ENCODE results near the gene TCP11L1. TPM values are rescaled to one million over a fixed set of nuclear protein-coding genes. Genes with fewer than 3 reads are reported as not detected.

The TCP11L1 gene, protein sequence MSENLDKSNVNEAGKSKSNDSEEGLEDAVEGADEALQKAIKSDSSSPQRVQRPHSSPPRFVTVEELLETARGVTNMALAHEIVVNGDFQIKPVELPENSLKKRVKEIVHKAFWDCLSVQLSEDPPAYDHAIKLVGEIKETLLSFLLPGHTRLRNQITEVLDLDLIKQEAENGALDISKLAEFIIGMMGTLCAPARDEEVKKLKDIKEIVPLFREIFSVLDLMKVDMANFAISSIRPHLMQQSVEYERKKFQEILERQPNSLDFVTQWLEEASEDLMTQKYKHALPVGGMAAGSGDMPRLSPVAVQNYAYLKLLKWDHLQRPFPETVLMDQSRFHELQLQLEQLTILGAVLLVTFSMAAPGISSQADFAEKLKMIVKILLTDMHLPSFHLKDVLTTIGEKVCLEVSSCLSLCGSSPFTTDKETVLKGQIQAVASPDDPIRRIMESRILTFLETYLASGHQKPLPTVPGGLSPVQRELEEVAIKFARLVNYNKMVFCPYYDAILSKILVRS
- total RNA-seq: 25.2 and 36.1 TPM in 2 replicates

DNA sequence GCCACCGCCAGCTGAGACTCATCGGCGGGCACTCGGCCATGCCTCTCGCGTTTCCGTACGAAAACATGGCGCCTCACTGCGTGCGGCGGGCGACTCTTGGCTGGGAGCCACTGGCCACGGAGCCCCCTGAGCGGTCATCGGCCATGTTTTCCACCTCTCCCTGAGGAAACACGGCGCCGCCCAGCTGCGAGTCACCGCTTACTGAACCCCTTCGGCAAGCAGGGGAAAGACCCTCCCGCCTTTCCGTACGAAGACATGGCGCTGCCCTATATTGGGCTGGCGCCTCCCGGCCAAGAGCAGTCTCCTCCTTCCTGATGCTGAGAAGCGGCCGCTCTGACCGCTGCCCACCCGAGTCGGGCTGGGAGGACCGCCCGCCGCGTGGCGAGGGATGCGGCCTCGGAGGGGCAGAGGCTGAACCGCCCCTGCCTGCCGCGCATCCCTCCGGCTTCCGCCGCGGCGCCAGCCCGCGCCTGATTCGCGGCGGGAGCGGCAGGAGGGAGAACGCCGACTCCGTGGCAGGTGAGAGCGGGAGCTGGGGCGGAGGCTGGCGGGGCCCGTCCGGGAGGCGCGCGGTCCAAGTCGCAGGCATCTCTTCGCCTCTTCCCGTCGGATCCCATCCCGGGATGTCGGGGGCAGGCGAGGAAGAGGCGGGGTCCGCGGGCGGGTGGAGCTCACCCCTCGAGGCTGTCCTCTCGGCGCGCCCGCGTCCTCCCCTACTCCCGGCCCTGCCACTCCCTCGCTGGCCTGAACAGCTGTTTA is at the start of gene TCP11L1:
Gene TCP11L1, plus strand, starts transcription at position 299 of the 759 bp plus-strand sequence. CDS start 4,202 bp downstream, outside the sequence.

DNA sequence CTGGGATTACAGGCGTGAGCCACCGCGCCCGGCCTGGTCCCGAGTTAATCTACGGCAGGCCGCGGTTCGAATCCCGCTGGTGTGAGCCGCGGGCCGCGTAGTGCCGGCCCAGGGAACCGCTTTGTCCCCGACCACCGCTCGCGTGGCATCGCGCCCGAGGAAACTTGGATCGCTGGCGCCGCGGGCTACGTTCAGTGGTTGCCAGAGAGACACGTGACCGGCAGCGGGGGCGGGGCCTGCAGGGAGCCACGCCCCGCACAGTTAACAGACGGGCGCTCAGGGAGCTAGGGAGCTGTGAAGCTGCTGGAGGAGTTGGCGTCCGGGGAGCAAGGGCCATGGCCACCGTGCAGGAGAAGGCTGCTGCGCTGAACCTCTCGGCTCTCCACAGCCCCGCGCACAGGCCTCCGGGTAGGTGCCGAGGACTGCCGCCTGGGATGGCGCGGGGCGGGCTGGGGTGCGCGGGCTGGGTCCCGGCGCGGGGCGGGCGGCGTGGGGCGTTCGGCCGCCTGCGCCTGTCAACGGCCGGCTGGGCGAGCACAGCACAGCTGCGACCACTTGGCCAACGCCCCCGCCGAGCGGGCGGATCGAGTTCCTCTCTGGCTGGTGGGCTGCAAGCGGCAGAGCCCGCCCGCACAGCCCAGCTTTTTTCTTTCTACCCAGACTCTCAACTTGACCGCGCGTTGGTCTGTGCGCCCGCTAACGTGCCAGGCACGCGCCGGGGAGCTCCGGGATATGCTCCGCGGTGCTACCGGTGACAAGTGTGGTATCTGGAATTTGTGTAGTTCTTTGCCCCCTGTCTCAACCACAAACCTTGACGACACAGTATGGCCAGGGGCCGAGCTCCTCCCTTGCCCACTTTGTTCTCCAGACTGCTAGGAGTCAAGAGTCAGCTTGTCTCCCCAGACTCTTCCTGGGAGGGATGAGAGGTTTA is 23.5 kb upstream of the TCP11L1 start, which contains the start of gene DEPDC7:
Gene DEPDC7, plus strand, starts transcription at position 258 of the 931 bp plus-strand sequence. Its CDS starts 78 bp downstream, at position 336.

Other genes with a start within 250 kb of the TCP11L1 start
- not detected in 2 replicates for gene CCDC73, start 244.9 kb upstream of the TCP11L1 start, total RNA-seq
- under 0.01 and 0.09 TPM in 2 replicates for gene PRRG4, start 209.6 kb upstream of the TCP11L1 start, total RNA-seq
- 16.6 and 35.5 TPM in 2 replicates for gene QSER1, start 146.8 kb upstream of the TCP11L1 start, total RNA-seq
- 6.5 and 8.9 TPM in 2 replicates for gene DEPDC7, start 23.7 kb upstream of the TCP11L1 start, total RNA-seq
- 22.9 and 35.3 TPM in 2 replicates for gene CSTF3, start 121.9 kb downstream of the TCP11L1 start, total RNA-seq
- gene HIPK3, start 217.8 kb downstream of the TCP11L1 start, total RNA-seq: 64.1 and 114 TPM in 2 replicates